GM12873 (cell line): ENCODE results near the gene SNAI3.

Source experiments
- CTCF ChIP-seq: IDR thresholded peaks from 2 replicates; pipeline ENCODE4 v1.5.1; 2012; ENCODE audit warnings: low read depth, mild to moderate bottlenecking, moderate library complexity, low read length, control low read depth; ENCODE audit not compliant: insufficient read depth; ENCODE audit errors: missing control alignments

The SNAI3 gene

GRCh38 chr16:88635671-88636319 lies 50.5 kb downstream of the SNAI3 start:
- no peak for TF ChIP-seq CTCF

GRCh38 chr16:88634994-88635670 lies 51.2 kb downstream of the SNAI3 start:
- peak; percentile 50 for TF ChIP-seq CTCF

GRCh38 chr16:88634141-88634993 lies 51.9 kb downstream of the SNAI3 start:
- TF ChIP-seq CTCF = no peak

DNA sequence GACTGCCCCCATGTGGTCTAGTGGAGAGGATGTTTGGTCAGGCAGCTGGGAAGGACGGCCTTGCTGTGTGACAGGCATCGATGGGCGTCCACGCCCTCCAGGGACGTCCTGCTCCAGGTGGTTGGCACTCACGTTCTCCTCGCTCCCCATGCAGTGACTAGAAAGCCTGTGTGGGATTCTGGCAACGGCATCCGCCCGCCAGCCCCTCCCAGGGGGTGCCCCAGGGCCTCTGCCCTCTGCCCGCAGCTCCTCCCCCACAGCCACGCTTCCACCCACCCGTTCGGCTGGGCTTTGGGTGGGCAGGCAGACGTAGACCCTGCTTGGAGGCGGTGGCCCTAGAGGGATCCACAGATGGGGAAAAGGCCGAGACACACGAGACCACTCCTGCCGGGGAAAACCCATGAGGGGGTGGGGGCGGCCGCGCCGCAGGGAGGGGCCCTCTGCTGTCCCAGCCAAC lies 52.6 kb downstream of the SNAI3 start:
- TF ChIP-seq CTCF = peak; percentile 59

GRCh38 chr16:88632587-88632930 lies 53.7 kb downstream of the SNAI3 start:
- TF ChIP-seq CTCF = no peak

- no peak for TF ChIP-seq CTCF
Observed at GRCh38 chr16:88631920-88632586, 54.3 kb downstream of the SNAI3 start.
